ENCODE measurements around the gene ANXA11.

GRCh38 chr10:80148166-80148805 lies 57.1 kb downstream of the ANXA11 start:
- TF ChIP-seq MXI1 (IDR thresholded peaks at IDR 0.05; ENCODE audit: low read depth, low read length) (no peak), KDM4B (IDR thresholded peaks at IDR 0.05; ENCODE audit: borderline replicate concordance in 2 of 2, low read depth in 1 of 2) (no peak), STAT5A (IDR thresholded peaks at IDR 0.05; ENCODE audit: borderline replicate concordance, low read length) (no peak), CEBPG (CRISPR knock-in tag; IDR thresholded peaks at IDR 0.05) (no peak), CEBPG (tag; conservative IDR thresholded peaks at IDR 0.05 in 1 of 2, IDR thresholded peaks at IDR 0.05 in 1 of 2) (no peak), MAX (CRISPR knock-in tag; IDR thresholded peaks at IDR 0.05) (no peak), GTF2F1 (IDR thresholded peaks at IDR 0.05; ENCODE audit: low read depth, low read length) (no peak), EP300 (IDR thresholded peaks at IDR 0.05; ENCODE audit: low read length) (no peak), CTCF (IDR thresholded peaks at IDR 0.05 in 2 of 3, conservative IDR thresholded peaks at IDR 0.05 in 1 of 3; ENCODE audit: insufficient read depth in 2 of 3, low read depth in 1 of 3, low read length in 3 of 3) (no peak), CREM (IDR thresholded peaks at IDR 0.05; ENCODE audit: low read depth) (no peak)

Data from K562 (cell line).